ENCODE measurements around the gene LRRC55. TPM values are rescaled to one million over a fixed set of nuclear protein-coding genes. Genes with fewer than 3 reads are reported as not detected.

LRRC55 gene
- total RNA-seq (2014; rRNA removed; shearing (Covaris generic)) = 1.4 and 1.5 TPM in 2 replicates
- 0.10 and 0.15 TPM in 2 replicates for polyA plus RNA-seq (2016; fragmentation: Nextera tagmentation; extraction: Ambion mirVana)
- long read RNA-seq = 0 reads

DNA sequence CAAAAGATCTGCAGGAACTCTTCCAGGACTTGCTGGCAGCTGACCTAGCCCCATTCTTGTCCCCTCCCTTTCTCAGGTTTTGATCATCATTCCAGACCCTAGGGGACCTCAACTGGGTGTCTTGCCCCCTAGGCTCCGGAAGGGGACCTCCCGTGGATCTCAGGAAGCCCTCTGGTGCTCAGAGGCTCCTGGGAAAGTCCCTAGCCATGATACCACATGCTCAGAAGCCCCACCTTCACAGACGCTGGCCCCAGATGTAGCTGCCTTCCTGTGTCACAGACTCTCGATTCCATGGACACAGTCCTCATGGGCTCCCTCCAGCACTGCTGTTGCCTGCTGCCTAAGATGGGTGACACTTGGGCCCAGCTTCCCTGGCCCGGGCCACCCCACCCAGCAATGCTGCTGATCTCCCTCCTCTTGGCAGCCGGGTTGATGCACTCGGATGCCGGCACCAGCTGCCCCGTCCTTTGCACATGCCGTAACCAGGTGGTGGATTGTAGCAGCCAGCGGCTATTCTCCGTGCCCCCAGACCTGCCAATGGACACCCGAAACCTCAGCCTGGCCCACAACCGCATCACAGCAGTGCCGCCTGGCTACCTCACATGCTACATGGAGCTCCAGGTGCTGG lies at the start of gene LRRC55:
Gene LRRC55, plus strand, starts transcription at position 276 of the 628 bp plus-strand sequence. Its CDS starts 70 bp downstream, at position 346.
- Histone ChIP-seq H3K4me1 (ENCODE audit: insufficient read depth) (peaks cover 8% of the 10 kb centered on the region), H2AFZ (peak within 1 kb of the TSS; percentile 100), H3K79me2 (replicated peaks; ENCODE audit: insufficient read depth) (no peaks in the 10 kb centered on the region), H3K36me3 (ENCODE audit: insufficient read depth) (no peaks in the 10 kb centered on the region), H3K4me3 (peak within 1 kb of the TSS; percentile 90), H3K27me3 (ENCODE audit: insufficient read depth) (peaks cover 33% of the 10 kb centered on the region), H3K9me2 (ENCODE audit: insufficient read depth) (peaks cover 9% of the 10 kb centered on the region), H3F3A (replicated peaks; ENCODE audit: low read depth) (no peaks in the 10 kb centered on the region), H4K20me1 (replicated peaks; ENCODE audit: insufficient read depth) (no peaks in the 10 kb centered on the region), H3K4me2 (peak within 1 kb of the TSS; percentile 96), H3K27ac (ENCODE audit: low read depth) (no peak within 1 kb of the TSS)
- H3K9me3 Mint-ChIP-seq = no peaks in the 10 kb centered on the region
- no peak within 1 kb of the TSS for H3K27ac Mint-ChIP-seq
- DNase-seq (ENCODE audit: low spot score) (no peak), ATAC-seq (no peak)
- H3K4me3 Mint-ChIP-seq = peak within 1 kb of the TSS; percentile 87
- peaks cover 23% of the 10 kb centered on the region for H3K27me3 Mint-ChIP-seq (ENCODE audit: insufficient read depth, low read depth, poor library complexity)
- TF ChIP-seq JUNB (IDR thresholded peaks at IDR 0.05; ENCODE audit: unreplicated experiment) = no peak
- TF ChIP-seq CREB1 (CRISPR knock-in tag; IDR thresholded peaks at IDR 0.05; ENCODE audit: low read depth) = no peak
- no peak for TF ChIP-seq POLR2AphosphoS5 (IDR thresholded peaks at IDR 0.05; ENCODE audit: low read depth)
- no peak for TF ChIP-seq NANOG (IDR thresholded peaks at IDR 0.05; ENCODE audit: borderline replicate concordance)
- TF ChIP-seq ZNF114 (CRISPR knock-in tag; IDR thresholded peaks at IDR 0.05) = no peak
- no peak for TF ChIP-seq CTCF (conservative IDR thresholded peaks at IDR 0.05; ENCODE audit: low read depth in 2 of 2)
- H3K4me1 Mint-ChIP-seq = peaks cover 18% of the 10 kb centered on the region
- no peaks in the 10 kb centered on the region; the same call in 2 of the 3 replicates for H3K36me3 Mint-ChIP-seq (ENCODE audit: low read depth)

DNA sequence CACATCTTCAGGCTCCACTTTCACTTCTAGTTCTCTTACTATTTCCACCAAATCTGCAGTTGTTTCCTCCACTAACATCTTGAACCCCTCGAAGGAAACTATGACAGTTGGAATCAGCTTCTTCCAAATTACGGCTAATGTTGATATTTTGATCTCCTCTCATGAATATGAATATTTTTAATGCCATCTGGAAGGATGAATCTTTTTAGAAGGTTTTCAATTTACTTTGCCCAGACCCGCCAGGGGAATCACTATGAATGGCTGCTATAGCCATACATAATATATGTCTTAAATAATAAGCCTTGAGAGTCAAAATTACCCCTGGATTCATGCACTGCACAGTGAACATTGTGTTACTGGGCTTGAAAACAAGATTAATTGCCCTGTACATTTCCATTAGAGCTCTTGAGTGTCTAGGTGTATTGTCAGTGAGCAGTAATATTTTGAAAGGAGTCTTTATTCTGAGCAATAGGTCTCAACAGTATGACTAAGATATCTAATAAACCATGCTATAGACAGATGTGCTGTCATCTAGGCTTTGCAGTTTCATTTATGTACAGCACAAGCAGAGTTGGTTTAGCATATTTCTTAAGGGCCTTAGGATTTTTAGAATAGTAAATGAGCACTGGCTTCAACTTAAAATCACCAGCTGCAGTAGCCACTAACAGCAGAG lies 48.3 kb upstream of the LRRC55 start:
- H3K9me2 ChIP-seq (ENCODE audit: insufficient read depth) = peaks cover 6% of the 10 kb centered on the region; the same call in 1 of the 2 replicates
- H3K27me3 Mint-ChIP-seq (ENCODE audit: insufficient read depth, low read depth, poor library complexity) = no peaks in the 10 kb centered on the region
- H3K27me3 ChIP-seq (ENCODE audit: insufficient read depth) = no peaks in the 10 kb centered on the region
- no peaks in the 10 kb centered on the region for H3K36me3 Mint-ChIP-seq (ENCODE audit: low read depth)
- no peaks in the 10 kb centered on the region for H3K79me2 ChIP-seq (replicated peaks; ENCODE audit: insufficient read depth)
- no peak overlapping the region for H3K27ac Mint-ChIP-seq
- no peak overlapping the region for H3K4me3 ChIP-seq
- H2AFZ ChIP-seq = no peak overlapping the region
- no peak overlapping the region for H3K27ac ChIP-seq (ENCODE audit: low read depth)
- H3K4me3 Mint-ChIP-seq = no peak overlapping the region
- H3K4me2 ChIP-seq = no peak overlapping the region
- no peaks in the 10 kb centered on the region for H3F3A ChIP-seq (replicated peaks; ENCODE audit: low read depth)
- DNase-seq (ENCODE audit: low spot score) (no peak), ATAC-seq (no peak)
- H4K20me1 ChIP-seq (replicated peaks; ENCODE audit: insufficient read depth) = no peaks in the 10 kb centered on the region
- no peaks in the 10 kb centered on the region for H3K36me3 ChIP-seq (ENCODE audit: insufficient read depth)
- H3K4me1 ChIP-seq (ENCODE audit: insufficient read depth) = no peaks in the 10 kb centered on the region
- no peaks in the 10 kb centered on the region for H3K4me1 Mint-ChIP-seq
- H3K9me3 Mint-ChIP-seq = no peaks in the 10 kb centered on the region
- TF ChIP-seq CREB1 (CRISPR knock-in tag; IDR thresholded peaks at IDR 0.05; ENCODE audit: low read depth) (no peak), ETS1 (IDR thresholded peaks at IDR 0.05) (no peak), ZNF114 (CRISPR knock-in tag; IDR thresholded peaks at IDR 0.05) (no peak), STAT1 (IDR thresholded peaks at IDR 0.05; ENCODE audit: unreplicated experiment) (no peak), ZNF331 (CRISPR knock-in tag; IDR thresholded peaks at IDR 0.05; ENCODE audit: low read depth) (no peak), EZH2phosphoT487 (IDR thresholded peaks at IDR 0.05; ENCODE audit: unreplicated experiment) (no peak)
- TF ChIP-seq, protein P1, sequence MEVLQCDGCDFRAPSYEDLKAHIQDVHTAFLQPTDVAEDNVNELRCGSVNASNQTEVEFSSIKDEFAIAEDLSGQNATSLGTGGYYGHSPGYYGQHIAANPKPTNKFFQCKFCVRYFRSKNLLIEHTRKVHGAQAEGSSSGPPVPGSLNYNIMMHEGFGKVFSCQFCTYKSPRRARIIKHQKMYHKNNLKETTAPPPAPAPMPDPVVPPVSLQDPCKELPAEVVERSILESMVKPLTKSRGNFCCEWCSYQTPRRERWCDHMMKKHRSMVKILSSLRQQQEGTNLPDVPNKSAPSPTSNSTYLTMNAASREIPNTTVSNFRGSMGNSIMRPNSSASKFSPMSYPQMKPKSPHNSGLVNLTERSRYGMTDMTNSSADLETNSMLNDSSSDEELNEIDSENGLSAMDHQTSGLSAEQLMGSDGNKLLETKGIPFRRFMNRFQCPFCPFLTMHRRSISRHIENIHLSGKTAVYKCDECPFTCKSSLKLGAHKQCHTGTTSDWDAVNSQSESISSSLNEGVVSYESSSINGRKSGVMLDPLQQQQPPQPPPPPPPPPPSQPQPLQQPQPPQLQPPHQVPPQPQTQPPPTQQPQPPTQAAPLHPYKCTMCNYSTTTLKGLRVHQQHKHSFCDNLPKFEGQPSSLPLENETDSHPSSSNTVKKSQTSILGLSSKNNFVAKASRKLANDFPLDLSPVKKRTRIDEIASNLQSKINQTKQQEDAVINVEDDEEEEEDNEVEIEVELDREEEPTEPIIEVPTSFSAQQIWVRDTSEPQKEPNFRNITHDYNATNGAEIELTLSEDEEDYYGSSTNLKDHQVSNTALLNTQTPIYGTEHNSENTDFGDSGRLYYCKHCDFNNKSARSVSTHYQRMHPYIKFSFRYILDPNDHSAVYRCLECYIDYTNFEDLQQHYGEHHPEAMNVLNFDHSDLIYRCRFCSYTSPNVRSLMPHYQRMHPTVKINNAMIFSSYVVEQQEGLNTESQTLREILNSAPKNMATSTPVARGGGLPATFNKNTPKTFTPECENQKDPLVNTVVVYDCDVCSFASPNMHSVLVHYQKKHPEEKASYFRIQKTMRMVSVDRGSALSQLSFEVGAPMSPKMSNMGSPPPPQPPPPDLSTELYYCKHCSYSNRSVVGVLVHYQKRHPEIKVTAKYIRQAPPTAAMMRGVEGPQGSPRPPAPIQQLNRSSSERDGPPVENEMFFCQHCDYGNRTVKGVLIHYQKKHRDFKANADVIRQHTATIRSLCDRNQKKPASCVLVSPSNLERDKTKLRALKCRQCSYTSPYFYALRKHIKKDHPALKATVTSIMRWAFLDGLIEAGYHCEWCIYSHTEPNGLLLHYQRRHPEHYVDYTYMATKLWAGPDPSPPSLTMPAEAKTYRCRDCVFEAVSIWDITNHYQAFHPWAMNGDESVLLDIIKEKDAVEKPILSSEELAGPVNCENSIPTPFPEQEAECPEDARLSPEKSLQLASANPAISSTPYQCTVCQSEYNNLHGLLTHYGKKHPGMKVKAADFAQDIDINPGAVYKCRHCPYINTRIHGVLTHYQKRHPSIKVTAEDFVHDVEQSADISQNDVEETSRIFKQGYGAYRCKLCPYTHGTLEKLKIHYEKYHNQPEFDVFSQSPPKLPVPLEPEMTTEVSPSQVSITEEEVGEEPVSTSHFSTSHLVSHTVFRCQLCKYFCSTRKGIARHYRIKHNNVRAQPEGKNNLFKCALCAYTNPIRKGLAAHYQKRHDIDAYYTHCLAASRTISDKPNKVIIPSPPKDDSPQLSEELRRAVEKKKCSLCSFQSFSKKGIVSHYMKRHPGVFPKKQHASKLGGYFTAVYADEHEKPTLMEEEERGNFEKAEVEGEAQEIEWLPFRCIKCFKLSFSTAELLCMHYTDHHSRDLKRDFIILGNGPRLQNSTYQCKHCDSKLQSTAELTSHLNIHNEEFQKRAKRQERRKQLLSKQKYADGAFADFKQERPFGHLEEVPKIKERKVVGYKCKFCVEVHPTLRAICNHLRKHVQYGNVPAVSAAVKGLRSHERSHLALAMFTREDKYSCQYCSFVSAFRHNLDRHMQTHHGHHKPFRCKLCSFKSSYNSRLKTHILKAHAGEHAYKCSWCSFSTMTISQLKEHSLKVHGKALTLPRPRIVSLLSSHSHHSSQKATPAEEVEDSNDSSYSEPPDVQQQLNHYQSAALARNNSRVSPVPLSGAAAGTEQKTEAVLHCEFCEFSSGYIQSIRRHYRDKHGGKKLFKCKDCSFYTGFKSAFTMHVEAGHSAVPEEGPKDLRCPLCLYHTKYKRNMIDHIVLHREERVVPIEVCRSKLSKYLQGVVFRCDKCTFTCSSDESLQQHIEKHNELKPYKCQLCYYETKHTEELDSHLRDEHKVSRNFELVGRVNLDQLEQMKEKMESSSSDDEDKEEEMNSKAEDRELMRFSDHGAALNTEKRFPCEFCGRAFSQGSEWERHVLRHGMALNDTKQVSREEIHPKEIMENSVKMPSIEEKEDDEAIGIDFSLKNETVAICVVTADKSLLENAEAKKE (CRISPR knock-in tag; IDR thresholded peaks at IDR 0.05) = no peak
